Epidermal melanocyte (primary cell): Measurements from ENCODE around the gene NNAT.
A peak's percentile ranks its signal among the peaks of the same experiment; 100 is the strongest.

ENCODE experiments used
- DNase-seq: peaks from one replicate; pipeline ENCODE4 v3.0.0; 2011; ENCODE audit warnings: low spot score; ENCODE audit not compliant: insufficient read length

Gene NNAT

DNA sequence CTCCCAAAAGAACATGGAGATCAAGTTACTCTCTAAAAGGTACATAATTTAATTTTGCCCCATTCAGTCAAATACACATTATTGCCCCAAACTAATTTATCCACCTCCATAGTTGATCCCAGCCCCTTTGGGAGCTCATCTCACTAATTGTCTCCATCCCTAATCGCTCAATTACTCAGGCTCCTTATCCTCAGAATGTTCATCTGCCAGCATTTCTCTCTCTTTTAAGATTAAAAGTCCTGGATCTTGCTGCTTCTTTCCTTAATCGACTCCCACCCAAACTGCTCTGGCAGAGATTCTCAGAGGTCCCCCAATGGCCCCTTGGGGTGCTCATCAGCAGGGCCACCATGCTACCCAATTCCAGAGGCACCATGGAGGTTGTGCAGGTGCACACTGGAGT is 18.4 kb upstream of the NNAT start:
- DNase-seq, result no peak

GRCh38 chr20:37503256-37503927 is 17.7 kb upstream of the NNAT start:
- no peak for DNase-seq

- DNase-seq, result no peak
Observed at GRCh38 chr20:37504404-37505096, 16.5 kb upstream of the NNAT start.

GRCh38 chr20:37505263-37506151 is 15.5 kb upstream of the NNAT start:
- DNase-seq, result no peak

DNA sequence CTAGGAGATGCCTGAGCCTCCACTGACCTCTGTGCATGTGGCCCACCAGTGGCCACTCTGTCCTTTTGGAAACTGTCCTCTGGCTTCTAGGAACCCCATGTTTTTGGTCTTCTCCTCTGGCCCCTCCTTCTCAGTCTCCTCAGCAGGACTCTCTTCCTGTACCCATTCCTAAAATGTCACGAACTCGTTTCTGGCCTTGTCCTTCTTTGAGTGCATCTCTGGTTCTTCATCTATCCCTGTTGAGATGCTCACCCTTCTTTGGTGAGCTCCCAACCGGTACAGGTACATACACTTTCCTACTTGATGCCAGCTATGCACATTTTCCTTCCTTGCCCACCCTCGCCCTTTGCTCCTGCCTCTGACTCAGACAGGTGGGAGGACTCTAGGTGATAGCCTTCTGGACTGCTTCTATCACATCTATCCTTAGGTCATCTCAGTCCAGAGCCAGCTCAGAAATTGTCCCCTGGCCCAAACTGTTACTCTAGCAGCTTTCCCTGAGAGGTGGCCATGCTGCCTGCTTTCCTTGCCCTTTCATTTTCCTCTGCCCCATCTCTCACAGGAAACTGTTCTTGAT is 14.8 kb upstream of the NNAT start:
- no peak for DNase-seq

DNA sequence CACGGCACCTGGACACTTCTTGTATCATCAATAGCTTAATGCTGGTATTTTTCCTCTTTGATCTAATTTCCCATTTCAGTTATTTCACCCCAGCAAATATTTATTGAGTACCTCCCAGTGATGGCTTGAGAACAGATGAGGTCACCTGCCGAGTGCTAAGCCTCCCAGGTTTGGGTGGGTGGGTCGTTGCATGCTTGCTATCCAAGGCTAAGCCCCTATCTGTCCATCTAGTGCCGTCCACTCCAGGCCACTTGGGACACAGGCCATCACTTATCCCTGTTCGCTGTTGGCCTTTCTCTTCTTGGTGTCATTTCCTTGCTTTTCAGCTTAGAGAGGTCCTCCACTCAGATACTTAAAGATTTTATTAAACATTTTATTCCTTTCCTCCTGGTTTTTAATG is 10.8 kb upstream of the NNAT start:
- DNase-seq, result no peak

GRCh38 chr20:37511610-37512275 is 9.3 kb upstream of the NNAT start:
- DNase-seq, result peak; percentile 66

- no peak for DNase-seq
Observed at GRCh38 chr20:37513779-37514359, 7.2 kb upstream of the NNAT start.

- no peak for DNase-seq
Observed at GRCh38 chr20:37515876-37516275, 5.2 kb upstream of the NNAT start.

DNA sequence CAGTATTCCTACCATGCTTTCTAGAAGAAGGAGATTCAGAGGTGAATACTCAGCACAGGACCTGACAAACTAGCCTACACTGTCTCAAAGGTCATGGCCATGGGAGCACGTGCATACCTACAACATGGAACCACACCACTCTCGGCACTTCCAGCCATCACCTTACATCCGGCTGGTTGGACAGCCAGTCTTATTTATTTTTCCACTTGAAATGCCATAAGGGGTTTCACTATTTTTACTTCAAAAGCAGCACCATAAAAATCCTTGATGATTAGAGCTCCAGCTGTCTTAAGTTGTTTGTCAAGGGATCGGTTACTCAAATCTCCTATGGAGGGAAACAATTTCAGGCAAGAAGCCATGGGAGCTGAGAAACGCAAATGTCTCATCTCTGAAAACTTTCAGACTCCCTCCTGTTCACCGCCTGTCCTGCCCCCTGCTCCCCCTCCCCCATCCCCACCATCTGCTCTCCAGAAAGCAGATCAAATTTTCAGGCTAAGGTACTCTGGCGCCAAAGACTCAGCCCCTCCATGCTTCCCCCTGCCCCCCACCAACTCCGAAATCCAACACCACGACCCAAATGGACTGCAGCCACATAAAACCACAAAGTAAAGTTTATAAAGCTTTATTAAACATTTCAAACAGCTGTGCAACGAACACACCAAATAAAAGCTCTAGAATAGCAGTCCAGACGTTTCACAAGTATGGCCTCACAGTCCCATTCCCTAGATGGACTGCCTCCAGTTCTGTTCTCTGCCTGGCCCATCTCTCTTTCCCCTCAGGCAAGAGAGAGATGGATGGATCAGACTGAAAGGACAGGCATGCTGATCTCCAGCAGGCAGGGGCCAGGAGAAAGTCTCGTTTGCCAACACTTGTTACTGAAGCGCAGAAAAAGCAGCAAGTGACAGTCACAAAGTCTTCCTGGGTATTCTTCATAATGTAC is 4.0 kb upstream of the NNAT start:
- no peak for DNase-seq

GRCh38 chr20:37518059-37518458 is 3.0 kb upstream of the NNAT start:
- no peak for DNase-seq

- no peak for DNase-seq
Observed at GRCh38 chr20:37518606-37519507, 2.2 kb upstream of the NNAT start.

DNA sequence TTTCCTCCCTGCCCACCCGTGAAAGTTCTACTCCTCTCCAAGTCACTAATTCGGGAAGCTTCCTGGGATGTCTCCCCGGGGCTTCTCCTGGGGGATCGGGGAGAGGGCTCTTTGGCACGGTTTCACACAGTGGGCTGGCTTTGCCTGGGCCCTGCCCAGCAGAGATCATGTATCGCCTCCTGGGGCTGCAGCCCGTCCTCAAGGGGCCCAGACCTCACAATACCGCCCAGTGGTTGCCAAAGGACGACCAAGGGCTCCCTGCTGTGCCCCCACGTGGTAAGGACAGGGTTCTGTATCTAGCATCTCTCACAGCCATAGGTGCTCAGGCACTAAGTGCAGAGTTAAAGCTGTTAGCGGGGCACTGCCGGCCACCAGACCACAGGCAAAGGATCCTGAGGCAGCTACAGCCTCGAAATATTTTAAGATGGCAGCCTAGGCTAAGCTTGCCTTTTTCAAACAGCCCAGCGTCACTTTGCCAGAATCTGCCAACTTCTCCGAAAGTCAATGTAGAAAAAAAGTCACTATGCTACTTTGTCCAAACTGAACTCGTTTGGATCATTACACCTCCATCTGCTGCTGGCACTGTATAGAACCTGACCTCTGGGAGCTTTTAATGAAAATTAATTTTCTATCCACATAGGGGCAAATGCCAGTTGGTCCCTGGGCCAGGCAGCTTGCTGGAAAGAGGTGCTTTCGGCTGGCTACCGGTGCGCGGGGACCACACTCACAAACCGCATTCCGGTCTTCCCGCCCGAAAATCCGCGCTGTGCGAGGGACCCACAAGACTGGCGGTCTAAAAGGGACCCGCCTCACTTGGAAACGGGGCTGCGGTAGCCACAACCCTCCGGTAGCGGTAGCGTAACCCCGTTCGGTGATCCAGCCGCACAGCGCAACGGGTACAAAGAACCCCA is 1.3 kb upstream of the NNAT start:
- no peak for DNase-seq

DNA sequence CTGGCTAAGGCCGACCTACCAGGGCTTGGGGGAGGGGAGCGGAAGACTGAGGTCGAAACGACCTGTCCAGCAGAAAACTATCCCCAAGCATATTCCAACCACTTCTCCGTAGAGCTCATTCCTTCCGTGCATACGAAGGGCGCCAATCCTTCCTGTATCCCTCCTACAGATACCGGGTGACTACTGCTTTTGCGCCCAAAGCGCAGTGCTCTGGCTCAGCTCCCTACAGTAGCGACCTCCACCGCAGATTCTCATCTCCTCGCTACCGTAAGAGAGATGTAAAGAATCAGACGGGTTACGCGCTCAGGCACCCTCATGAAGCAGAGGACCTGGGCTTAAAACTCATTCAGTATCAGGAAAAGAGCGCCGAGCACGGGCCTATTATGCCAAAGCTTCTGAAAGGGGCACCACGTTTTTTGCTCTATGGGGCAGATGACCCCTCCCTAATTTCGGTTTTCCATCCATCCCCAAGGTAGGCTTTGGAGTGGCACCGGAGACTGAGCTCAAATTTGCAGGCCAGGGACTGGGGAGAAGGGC is 563 bp upstream of the NNAT start:
- DNase-seq, result no peak

GRCh38 chr20:37522260-37523011 is 1.4 kb downstream of the NNAT start:
- no peak for DNase-seq

GRCh38 chr20:37523012-37523391 is 2.0 kb downstream of the NNAT start:
- DNase-seq, result no peak
